ENCODE results near the gene EPS8L1.

GRCh38 chr19:55041627-55042343 is 33.9 kb upstream of the EPS8L1 start:
- TF ChIP-seq POLR2A (IDR thresholded peaks at IDR 0.05; ENCODE audit: low read length) (no peak), GATA1 (IDR thresholded peaks at IDR 0.05; ENCODE audit: low read depth, low read length) (no peak)
